H1 (cell line): ENCODE data around the gene SYP. TPM values are rescaled to one million over a fixed set of nuclear protein-coding genes. Genes with fewer than 3 reads are reported as not detected.

Source experiments
- CBX5 ChIP-seq: fragments of 300-800, 300-1000 bp; sonication (generic); IDR thresholded peaks from 2 replicates; pipeline ENCODE4 v1.7.1; 2016; ENCODE audit warnings: antibody characterized with exemption, low read length, low read depth
- CTCF ChIP-seq, 3 experiments: IDR thresholded peaks; 1 replicate in 2 of 3; 2 replicates in 1 of 3; pipeline versions ENCODE4 v1.5.1 to v1.6.1; 2011; ENCODE audit warnings: low read length in 3 of 3, mild to moderate bottlenecking in 3 of 3, inconsistent platforms in 2 of 3, low read depth in 1 of 3, moderate library complexity in 1 of 3; ENCODE audit not compliant: insufficient read depth in 1 of 3; ENCODE audit errors: control extremely low read depth in 1 of 3
- JUN ChIP-seq: IDR thresholded peaks from 2 replicates; pipeline ENCODE4 v1.6.1; 2011; ENCODE audit warnings: low read depth, mild to moderate bottlenecking, improper control_type of control experiment, low read length
- SIX5 ChIP-seq: IDR thresholded peaks from 2 replicates; pipeline ENCODE4 v1.6.1; 2011; ENCODE audit warnings: mild to moderate bottlenecking, low read depth, low read length
- polyA plus RNA-seq, 7 experiments: library from polyadenylated mRNA; depleted of rRNA in 3 of 7; stranded (reverse) in 5 of 7; unstranded in 2 of 7; fragments of >200 nt in 5 of 7; fragments of 200-250 nt in 2 of 7; gene quantifications; 1 replicate in 5 of 7; 2 replicates in 1 of 7; 4 replicates in 1 of 7; pipeline versions ENCODE4 v1.2.1 to v1.2.3, GENCODE V29; 2011 to 2013; ENCODE audit warnings: missing spikeins in 2 of 7, mixed read lengths in 2 of 7
- total RNA-seq: library from RNA; stranded (reverse); fragmentation: NEBNext Ultra II Directional; extraction: Animal tissue kit (Norgen Biotek cat#: 25700); gene quantifications from 2 replicates; pipeline ENCODE4 v1.2.1, GENCODE V29; 2021

The SYP gene
- total and polyA plus RNA-seq, 2 of the 8 experiments (the other 6 are each of a cell fraction or from before 2014, with no cell fraction given): 4.3 to 10.8 TPM

GRCh38 chrX:49212209-49212608, 12.2 kb upstream of the SYP start (continued):
- TF ChIP-seq JUN: no peak
- no peak for TF ChIP-seq CBX5
- TF ChIP-seq SIX5: no peak
- no peak for TF ChIP-seq CTCF (IDR thresholded peaks at IDR 0.05; ENCODE audit: control extremely low read depth in 1 of 3, insufficient read depth in 1 of 3, low read depth in 1 of 3, low read length in 3 of 3)
